ENCODE results near the gene NDEL1.

Gene NDEL1

DNA sequence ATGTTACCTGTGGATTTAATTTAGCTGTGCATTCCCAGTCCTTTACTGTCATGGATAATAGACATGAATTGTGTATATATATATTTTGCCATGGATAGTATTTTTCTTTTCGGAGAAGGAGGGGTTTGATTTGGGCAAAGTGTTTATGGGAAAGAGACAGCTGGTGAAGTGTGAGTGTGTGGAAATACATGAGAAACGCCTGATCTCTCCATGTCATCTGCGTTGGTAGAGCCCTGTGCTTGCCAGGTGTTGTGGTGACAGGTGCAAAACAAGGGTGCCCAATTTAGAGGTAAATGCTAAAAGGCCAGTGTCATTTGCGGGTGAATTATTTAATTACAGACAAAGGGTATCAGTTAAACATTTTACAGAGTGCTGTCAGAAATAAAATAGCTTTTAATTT lies 23.4 kb downstream of the NDEL1 start:
- peaks cover 88% of the 10 kb centered on the region for H3K36me3 ChIP-seq (ENCODE audit: insufficient read depth, low read length)
- WGBS, result 97% methylated on average over 3 of the region's 4 CpGs

DNA sequence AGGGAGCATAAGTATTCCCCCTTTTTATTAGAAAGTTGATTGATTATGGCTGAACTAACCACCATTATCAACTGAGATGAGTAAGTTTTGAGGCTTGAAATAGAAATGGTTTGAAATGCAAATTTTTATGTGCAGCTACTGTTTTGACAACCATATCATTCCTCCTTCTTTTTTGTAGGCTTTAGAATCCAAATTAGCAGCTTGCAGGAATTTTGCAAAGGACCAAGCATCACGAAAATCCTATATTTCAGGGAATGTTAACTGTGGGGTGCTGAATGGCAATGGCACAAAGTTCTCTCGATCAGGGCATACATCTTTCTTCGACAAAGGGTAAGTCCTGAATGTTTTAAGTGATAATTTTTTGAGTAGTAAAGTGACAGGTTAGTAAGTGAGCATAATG lies 24.1 kb downstream of the NDEL1 start:
- Histone ChIP-seq H3K4me3 (ENCODE audit: low read length) (no peak overlapping the region), H3K36me3 (ENCODE audit: insufficient read depth, low read length) (peaks cover 84% of the 10 kb centered on the region), H3K9me3 (ENCODE audit: insufficient read depth, low read depth, low read length) (no peaks in the 10 kb centered on the region), H3K9ac (ENCODE audit: low read depth, low read length) (no peak overlapping the region), H3K4me1 (ENCODE audit: insufficient read depth, low read length) (no peaks in the 10 kb centered on the region), H3K27me3 (ENCODE audit: insufficient read depth, low read length) (no peaks in the 10 kb centered on the region), H3K27ac (ENCODE audit: low read depth, low read length) (no peak overlapping the region)
- 93% methylated on average over 3 of the region's 3 CpGs for WGBS

More for the DNA sequence above, 23.4 kb downstream of the NDEL1 start:
- Histone ChIP-seq H3K9me3 (ENCODE audit: insufficient read depth, low read depth, low read length) (no peaks in the 10 kb centered on the region), H3K27ac (ENCODE audit: low read depth, low read length) (no peak overlapping the region), H3K9ac (ENCODE audit: low read depth, low read length) (no peak overlapping the region), H3K4me3 (ENCODE audit: low read length) (no peak overlapping the region), H3K4me1 (ENCODE audit: insufficient read depth, low read length) (no peaks in the 10 kb centered on the region), H3K27me3 (ENCODE audit: insufficient read depth, low read length) (no peaks in the 10 kb centered on the region)

DNA sequence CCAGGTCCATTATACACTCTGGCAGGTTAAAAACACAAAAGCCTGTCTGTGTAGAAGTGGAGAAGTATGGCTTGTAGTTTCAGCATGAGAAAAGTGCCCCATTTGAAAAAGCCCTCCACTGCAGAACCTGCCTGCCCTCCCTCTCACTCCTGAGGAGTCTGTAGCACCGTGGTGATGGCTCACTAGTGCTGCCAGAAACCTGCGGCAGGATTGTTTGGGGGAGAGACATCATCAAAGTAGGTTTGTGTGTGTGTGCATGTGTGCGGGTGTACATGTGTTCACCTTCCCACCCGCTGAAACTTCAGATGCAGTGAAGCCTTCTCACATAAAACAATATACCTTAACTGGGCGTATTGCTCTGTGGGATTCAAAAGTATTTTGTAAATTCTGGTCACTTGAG lies 26.9 kb downstream of the NDEL1 start:
- H3K36me3 ChIP-seq (ENCODE audit: insufficient read depth, low read length), result peaks cover 74% of the 10 kb centered on the region
- H3K27ac ChIP-seq (ENCODE audit: low read depth, low read length), result no peak overlapping the region
- no peak overlapping the region for H3K4me3 ChIP-seq (ENCODE audit: low read length)
- no peak overlapping the region for H3K9ac ChIP-seq (ENCODE audit: low read depth, low read length)
- no peaks in the 10 kb centered on the region for H3K27me3 ChIP-seq (ENCODE audit: insufficient read depth, low read length)
- H3K9me3 ChIP-seq (ENCODE audit: insufficient read depth, low read depth, low read length), result no peaks in the 10 kb centered on the region
- 62% methylated on average over 3 of the region's 5 CpGs for WGBS
- peaks cover 6% of the 10 kb centered on the region; the same call in 1 of the 2 replicates for H3K4me1 ChIP-seq (ENCODE audit: insufficient read depth, low read length)

DNA sequence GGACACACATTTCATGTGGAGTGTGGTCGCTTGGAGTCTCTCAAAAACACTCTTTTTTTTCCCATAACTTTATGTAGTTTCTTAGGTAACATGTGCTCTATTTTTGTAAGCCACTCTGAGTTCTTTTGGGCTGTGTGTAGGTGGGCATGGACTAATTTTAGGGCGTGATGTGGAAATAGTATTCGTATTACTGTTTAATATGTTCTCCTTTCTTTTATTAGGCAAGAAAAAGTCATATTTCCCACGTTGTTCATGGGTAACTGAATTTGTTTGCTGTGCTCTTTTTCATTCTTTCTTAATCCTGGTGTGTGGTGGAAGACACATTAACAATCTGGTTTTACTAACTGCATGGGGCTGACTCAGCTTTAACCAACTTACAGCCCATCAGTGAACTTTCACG lies 27.4 kb downstream of the NDEL1 start:
- no peak overlapping the region for H3K4me3 ChIP-seq (ENCODE audit: low read length)
- H3K9me3 ChIP-seq (ENCODE audit: insufficient read depth, low read depth, low read length), result no peaks in the 10 kb centered on the region
- H3K27me3 ChIP-seq (ENCODE audit: insufficient read depth, low read length), result no peaks in the 10 kb centered on the region
- WGBS, result 83% methylated on average over 4 of the region's 5 CpGs
- no peak overlapping the region for H3K27ac ChIP-seq (ENCODE audit: low read depth, low read length)
- peaks cover 6% of the 10 kb centered on the region; the same call in 1 of the 2 replicates for H3K4me1 ChIP-seq (ENCODE audit: insufficient read depth, low read length)
- 0 out of 2 replicates have a peak overlapping the region, but pooled peaks have one; percentile 44 for H3K9ac ChIP-seq (ENCODE audit: low read depth, low read length)
- H3K36me3 ChIP-seq (ENCODE audit: insufficient read depth, low read length), result peaks cover 74% of the 10 kb centered on the region

DNA sequence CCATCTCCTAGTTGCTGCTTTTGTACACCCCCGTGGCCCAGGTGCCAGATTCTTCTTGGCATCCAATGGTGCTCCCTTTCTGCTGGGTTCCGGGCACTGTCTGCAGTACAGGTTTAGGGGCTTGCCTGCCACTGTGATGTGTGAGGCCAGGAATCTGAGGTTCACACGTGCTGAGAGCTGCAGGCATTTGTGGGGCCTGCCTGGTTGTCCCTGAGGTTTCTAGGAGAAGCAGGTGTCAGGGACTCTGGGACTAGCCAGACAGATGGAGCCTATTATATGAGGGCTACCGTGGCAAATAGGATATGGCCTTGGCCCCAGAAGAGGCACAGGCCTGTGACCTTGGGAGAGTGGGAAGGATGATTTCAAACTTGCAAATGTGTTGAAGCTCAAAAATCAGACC lies 29.3 kb downstream of the NDEL1 start:
- H3K9ac ChIP-seq (ENCODE audit: low read depth, low read length), result no peak overlapping the region
- WGBS, result 67% methylated on average over 4 of the region's 4 CpGs
- H3K36me3 ChIP-seq (ENCODE audit: insufficient read depth, low read length), result peaks cover 63% of the 10 kb centered on the region

DNA sequence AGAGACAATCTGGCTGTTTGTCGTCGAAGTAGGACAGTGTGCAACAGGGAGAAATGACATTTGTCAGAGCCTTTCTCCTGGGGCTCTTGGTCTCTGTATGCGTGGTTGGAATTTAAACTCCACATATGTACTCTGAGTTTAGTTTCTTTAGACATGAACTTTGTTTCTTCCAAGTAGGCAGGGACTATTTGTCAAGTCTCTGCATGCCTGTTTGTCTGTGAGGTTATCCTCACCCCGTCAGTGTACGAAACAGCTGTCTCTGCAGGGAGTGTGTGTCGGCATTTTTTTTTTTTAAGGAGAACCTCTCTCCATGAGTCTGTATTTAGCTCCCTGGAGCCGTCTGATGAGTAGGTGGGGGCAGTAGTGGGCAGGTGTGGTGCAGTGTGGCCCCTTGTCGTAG lies 29.7 kb downstream of the NDEL1 start:
- Histone ChIP-seq H3K9ac (ENCODE audit: low read depth, low read length) (peak overlapping the region; percentile 35; the same call in 1 of the 2 replicates), H3K27me3 (ENCODE audit: insufficient read depth, low read length) (no peaks in the 10 kb centered on the region), H3K4me3 (ENCODE audit: low read length) (no peak overlapping the region), H3K9me3 (ENCODE audit: insufficient read depth, low read depth, low read length) (no peaks in the 10 kb centered on the region), H3K4me1 (ENCODE audit: insufficient read depth, low read length) (peaks cover 6% of the 10 kb centered on the region; the same call in 1 of the 2 replicates), H3K36me3 (ENCODE audit: insufficient read depth, low read length) (peaks cover 59% of the 10 kb centered on the region), H3K27ac (ENCODE audit: low read depth, low read length) (no peak overlapping the region)
- 83% methylated on average over 8 of the region's 8 CpGs for WGBS

More for the DNA sequence above, 29.3 kb downstream of the NDEL1 start:
- no peaks in the 10 kb centered on the region for H3K27me3 ChIP-seq (ENCODE audit: insufficient read depth, low read length)
- peaks cover 6% of the 10 kb centered on the region; the same call in 1 of the 2 replicates for H3K4me1 ChIP-seq (ENCODE audit: insufficient read depth, low read length)
- H3K27ac ChIP-seq (ENCODE audit: low read depth, low read length), result no peak overlapping the region
- H3K9me3 ChIP-seq (ENCODE audit: insufficient read depth, low read depth, low read length), result no peaks in the 10 kb centered on the region
- no peak overlapping the region for H3K4me3 ChIP-seq (ENCODE audit: low read length)

DNA sequence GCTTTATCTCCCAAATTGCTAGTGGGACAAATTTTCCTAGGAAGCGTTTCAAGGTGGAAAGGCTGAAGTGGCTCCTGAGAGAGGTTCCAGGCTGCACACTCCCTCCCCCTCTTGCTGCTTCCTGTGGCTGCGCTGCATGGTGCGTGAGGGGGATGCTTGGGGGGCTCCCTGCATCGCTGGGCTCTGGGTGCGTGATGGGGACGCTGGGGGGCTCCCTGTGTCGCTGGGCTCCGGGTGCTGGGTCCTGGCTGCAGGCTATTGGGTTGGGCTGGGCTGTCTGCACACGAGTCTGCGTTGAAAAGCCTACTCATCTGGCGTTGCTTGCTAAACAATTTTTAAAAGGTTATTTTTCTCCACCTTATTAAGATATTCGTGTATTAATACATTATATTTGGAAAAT lies 30.1 kb downstream of the NDEL1 start:
- Histone ChIP-seq H3K9ac (ENCODE audit: low read depth, low read length) (peak overlapping the region; percentile 35; the same call in 1 of the 2 replicates), H3K9me3 (ENCODE audit: insufficient read depth, low read depth, low read length) (no peaks in the 10 kb centered on the region), H3K4me3 (ENCODE audit: low read length) (no peak overlapping the region), H3K36me3 (ENCODE audit: insufficient read depth, low read length) (peaks cover 55% of the 10 kb centered on the region), H3K27ac (ENCODE audit: low read depth, low read length) (no peak overlapping the region), H3K4me1 (ENCODE audit: insufficient read depth, low read length) (peaks cover 6% of the 10 kb centered on the region; the same call in 1 of the 2 replicates), H3K27me3 (ENCODE audit: insufficient read depth, low read length) (no peaks in the 10 kb centered on the region)
- WGBS, result 90% methylated on average over 11 of the region's 12 CpGs

DNA sequence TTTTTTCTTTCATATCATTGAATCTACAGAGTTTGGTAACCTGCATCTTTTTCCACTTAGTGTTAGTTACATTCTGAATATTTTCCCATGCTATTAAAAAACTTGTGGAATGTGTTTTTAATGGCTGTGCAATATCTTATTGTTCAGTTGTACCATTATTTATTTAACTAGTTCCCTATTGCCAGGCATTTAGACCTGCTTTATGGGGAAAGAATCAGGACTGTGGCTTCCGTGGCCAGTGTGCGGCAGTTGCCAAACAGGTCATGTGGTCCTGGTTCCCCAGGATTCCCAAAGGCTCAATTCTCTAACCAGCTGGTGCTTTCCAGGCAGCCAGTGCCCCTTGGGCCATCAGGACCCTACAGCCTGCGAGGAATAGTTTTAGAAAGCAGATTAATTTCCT lies 30.8 kb downstream of the NDEL1 start:
- no peaks in the 10 kb centered on the region for H3K9me3 ChIP-seq (ENCODE audit: insufficient read depth, low read depth, low read length)
- H3K4me1 ChIP-seq (ENCODE audit: insufficient read depth, low read length), result peaks cover 6% of the 10 kb centered on the region; the same call in 1 of the 2 replicates
- H3K4me3 ChIP-seq (ENCODE audit: low read length), result no peak overlapping the region
- no peaks in the 10 kb centered on the region for H3K27me3 ChIP-seq (ENCODE audit: insufficient read depth, low read length)
- H3K9ac ChIP-seq (ENCODE audit: low read depth, low read length), result no peak overlapping the region
- 93% methylated on average over 3 of the region's 3 CpGs for WGBS
- H3K27ac ChIP-seq (ENCODE audit: low read depth, low read length), result no peak overlapping the region
- peaks cover 53% of the 10 kb centered on the region for H3K36me3 ChIP-seq (ENCODE audit: insufficient read depth, low read length)

DNA sequence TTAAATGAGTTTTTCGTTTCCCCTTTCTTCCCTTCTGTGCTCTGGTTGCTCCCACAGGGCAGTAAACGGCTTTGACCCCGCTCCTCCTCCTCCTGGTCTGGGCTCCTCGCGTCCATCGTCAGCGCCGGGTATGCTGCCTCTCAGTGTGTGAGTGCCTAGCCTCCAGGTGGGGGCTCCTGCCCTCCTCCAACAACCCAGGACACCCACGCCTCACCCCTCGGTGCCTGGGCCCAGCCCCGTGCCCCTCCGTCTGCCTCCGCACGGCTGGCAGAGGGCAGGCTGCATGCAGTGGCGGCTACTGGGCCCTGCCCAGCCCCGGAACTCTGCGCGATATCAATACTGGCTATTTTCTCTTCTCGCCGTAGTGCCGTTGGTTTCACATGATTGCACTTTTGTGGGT lies 31.2 kb downstream of the NDEL1 start:
- H3K4me3 ChIP-seq (ENCODE audit: low read length), result no peak overlapping the region
- H3K36me3 ChIP-seq (ENCODE audit: insufficient read depth, low read length), result peaks cover 53% of the 10 kb centered on the region
- H3K9me3 ChIP-seq (ENCODE audit: insufficient read depth, low read depth, low read length), result no peaks in the 10 kb centered on the region
- H3K4me1 ChIP-seq (ENCODE audit: insufficient read depth, low read length), result peaks cover 6% of the 10 kb centered on the region; the same call in 1 of the 2 replicates
- no peaks in the 10 kb centered on the region for H3K27me3 ChIP-seq (ENCODE audit: insufficient read depth, low read length)
- H3K9ac ChIP-seq (ENCODE audit: low read depth, low read length), result no peak overlapping the region
- no peak overlapping the region for H3K27ac ChIP-seq (ENCODE audit: low read depth, low read length)
- 96% methylated on average over 21 of the region's 21 CpGs for WGBS

DNA sequence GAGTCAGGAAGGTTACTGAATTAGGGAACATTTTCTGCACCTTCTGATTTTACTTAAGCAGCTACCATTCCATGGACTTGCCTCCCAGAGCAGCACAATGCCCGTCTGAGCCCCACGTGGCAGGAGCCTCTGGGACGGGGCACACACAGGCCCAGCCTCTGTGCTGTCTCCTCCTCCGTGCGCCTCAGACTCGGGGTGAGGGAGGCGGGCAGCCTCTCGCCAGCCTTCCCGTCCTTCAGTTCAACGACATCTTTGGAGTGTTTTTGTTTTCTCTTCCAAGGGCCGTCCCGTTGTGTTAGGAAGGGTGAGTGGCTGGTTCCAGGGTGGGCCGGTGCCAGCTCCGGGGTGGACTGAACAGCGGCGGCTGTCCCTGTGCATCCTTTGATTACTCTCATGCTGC lies 31.8 kb downstream of the NDEL1 start:
- no peak overlapping the region for H3K9ac ChIP-seq (ENCODE audit: low read depth, low read length)
- H3K9me3 ChIP-seq (ENCODE audit: insufficient read depth, low read depth, low read length), result no peaks in the 10 kb centered on the region
- no peak overlapping the region for H3K4me3 ChIP-seq (ENCODE audit: low read length)
- H3K27me3 ChIP-seq (ENCODE audit: insufficient read depth, low read length), result no peaks in the 10 kb centered on the region
- H3K4me1 ChIP-seq (ENCODE audit: insufficient read depth, low read length), result peaks cover 6% of the 10 kb centered on the region; the same call in 1 of the 2 replicates
- peaks cover 51% of the 10 kb centered on the region for H3K36me3 ChIP-seq (ENCODE audit: insufficient read depth, low read length)
- WGBS, result 88% methylated on average over 15 of the region's 16 CpGs
- no peak overlapping the region for H3K27ac ChIP-seq (ENCODE audit: low read depth, low read length)

DNA sequence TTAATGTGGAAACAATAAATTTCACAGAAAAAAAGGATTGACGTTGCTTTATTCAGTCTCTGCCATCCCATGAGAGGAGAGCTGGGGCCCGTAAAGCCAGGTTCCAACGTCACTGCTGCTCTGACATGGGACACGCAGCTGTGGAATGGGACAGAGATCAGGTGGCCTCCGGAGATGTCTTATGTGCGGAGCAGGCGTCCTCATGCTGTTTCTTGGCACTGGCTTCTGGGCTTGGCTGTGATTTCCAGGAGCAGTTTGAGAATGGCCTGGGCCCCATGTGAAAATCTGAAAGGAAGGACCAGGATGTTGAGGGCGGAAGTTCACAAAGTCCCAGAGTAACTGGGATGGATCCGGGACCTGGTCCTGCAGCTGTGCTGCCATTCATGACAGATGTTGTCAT lies 32.4 kb downstream of the NDEL1 start:
- Histone ChIP-seq H3K9me3 (ENCODE audit: insufficient read depth, low read depth, low read length) (no peaks in the 10 kb centered on the region), H3K36me3 (ENCODE audit: insufficient read depth, low read length) (peaks cover 51% of the 10 kb centered on the region), H3K4me1 (ENCODE audit: insufficient read depth, low read length) (peaks cover 6% of the 10 kb centered on the region; the same call in 1 of the 2 replicates), H3K27me3 (ENCODE audit: insufficient read depth, low read length) (no peaks in the 10 kb centered on the region), H3K4me3 (ENCODE audit: low read length) (no peak overlapping the region), H3K27ac (ENCODE audit: low read depth, low read length) (no peak overlapping the region), H3K9ac (ENCODE audit: low read depth, low read length) (no peak overlapping the region)
- 95% methylated on average over 9 of the region's 9 CpGs for WGBS

DNA sequence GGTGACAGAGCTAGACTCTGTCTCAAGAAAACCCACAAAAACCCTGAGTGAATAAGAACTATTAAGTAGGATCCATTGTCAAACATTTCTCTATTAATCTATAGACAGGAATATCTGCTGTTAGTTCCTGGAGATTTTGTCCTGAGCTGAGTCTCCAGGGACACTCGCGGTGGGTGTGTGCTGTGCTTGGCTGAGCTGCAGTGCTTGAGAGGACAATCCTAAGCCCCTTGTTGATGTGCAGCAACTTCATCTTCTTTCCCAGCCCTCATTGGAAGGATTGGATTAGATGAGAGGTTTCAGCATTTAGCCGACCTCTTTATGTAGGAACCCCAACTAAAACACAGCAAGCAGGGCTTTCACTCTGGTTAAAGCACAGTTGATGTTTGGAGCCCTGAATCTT lies 33.3 kb downstream of the NDEL1 start:
- WGBS, result 93% methylated on average over 3 of the region's 3 CpGs

More for the DNA sequence above, 33.3 kb downstream of the NDEL1 start:
- no peak overlapping the region for H3K27ac ChIP-seq (ENCODE audit: low read depth, low read length)
- H3K27me3 ChIP-seq (ENCODE audit: insufficient read depth, low read length), result no peaks in the 10 kb centered on the region
- peaks cover 6% of the 10 kb centered on the region; the same call in 1 of the 2 replicates for H3K4me1 ChIP-seq (ENCODE audit: insufficient read depth, low read length)
- no peak overlapping the region for H3K4me3 ChIP-seq (ENCODE audit: low read length)
- H3K9ac ChIP-seq (ENCODE audit: low read depth, low read length), result no peak overlapping the region
- H3K9me3 ChIP-seq (ENCODE audit: insufficient read depth, low read depth, low read length), result no peaks in the 10 kb centered on the region
- peaks cover 54% of the 10 kb centered on the region for H3K36me3 ChIP-seq (ENCODE audit: insufficient read depth, low read length)

Measured in HUES64 (cell line).